ENCODE data around the gene SH3BGRL3. TPM values are rescaled to one million over a fixed set of nuclear protein-coding genes. Genes with fewer than 3 reads are reported as not detected.

SH3BGRL3 gene
- total and polyA plus RNA-seq, 2 experiments from 2014 or later: 30.9 to 370 TPM

GRCh38 chr1:26257222-26257621 is 22.7 kb upstream of the SH3BGRL3 start (continued):
- TF ChIP-seq ZNF462 (CRISPR knock-in tag; IDR thresholded peaks at IDR 0.05) (no peak), CTCF (conservative IDR thresholded peaks at IDR 0.05; ENCODE audit: low read depth in 2 of 2) (no peak), ZNF331 (CRISPR knock-in tag; IDR thresholded peaks at IDR 0.05; ENCODE audit: low read depth) (no peak), EZH2phosphoT487 (IDR thresholded peaks at IDR 0.05; ENCODE audit: unreplicated experiment) (no peak), EZH2 (IDR thresholded peaks at IDR 0.05; ENCODE audit: low read depth, unreplicated experiment) (no peak), STAT1 (IDR thresholded peaks at IDR 0.05; ENCODE audit: unreplicated experiment) (no peak)

GRCh38 chr1:26259005-26259404 is 20.9 kb upstream of the SH3BGRL3 start:
- H3K9me2 ChIP-seq (ENCODE audit: insufficient read depth): no peaks in the 10 kb centered on the region
- no peaks in the 10 kb centered on the region for H3K27me3 ChIP-seq (ENCODE audit: insufficient read depth)
- no peak for ATAC-seq
- TF ChIP-seq ETS1 (IDR thresholded peaks at IDR 0.05) (no peak), ZNF462 (CRISPR knock-in tag; IDR thresholded peaks at IDR 0.05) (no peak)

More at GRCh38 chr1:26259005-26259404, 20.9 kb upstream of the SH3BGRL3 start:
- Histone ChIP-seq H3K4me3 (no peak overlapping the region), H3K36me3 (ENCODE audit: insufficient read depth) (peaks cover 70% of the 10 kb centered on the region), H3K79me2 (replicated peaks; ENCODE audit: insufficient read depth) (peaks cover 2% of the 10 kb centered on the region; the same call in 1 of the 2 replicates), H3K4me1 (ENCODE audit: insufficient read depth) (no peaks in the 10 kb centered on the region), H2AFZ (no peak overlapping the region), H3K27ac (ENCODE audit: low read depth) (no peak overlapping the region), H3K4me2 (no peak overlapping the region), H4K20me1 (replicated peaks; ENCODE audit: insufficient read depth) (peaks cover 32% of the 10 kb centered on the region), H3F3A (replicated peaks; ENCODE audit: low read depth) (no peaks in the 10 kb centered on the region)
- H3K36me3 Mint-ChIP-seq (ENCODE audit: low read depth): peaks cover 86% of the 10 kb centered on the region
- no peak overlapping the region for H3K4me3 Mint-ChIP-seq
- H3K9me3 Mint-ChIP-seq: no peaks in the 10 kb centered on the region
- no peak overlapping the region for H3K27ac Mint-ChIP-seq
- no peak for DNase-seq (ENCODE audit: low spot score)
- H3K27me3 Mint-ChIP-seq (ENCODE audit: insufficient read depth, low read depth, poor library complexity): peaks cover 4% of the 10 kb centered on the region
- no peaks in the 10 kb centered on the region for H3K4me1 Mint-ChIP-seq

Data from GM23338 (cell line).